ENCODE results near the gene CALML6. TPM values are rescaled to one million over a fixed set of nuclear protein-coding genes. Genes with fewer than 3 reads are reported as not detected.
A peak's percentile ranks its signal among the peaks of the same experiment; 100 is the strongest.

Gene CALML6
- total RNA-seq, 1 donor from 2014 or later = 108 TPM

GRCh38 chr1:1892079-1892762 is 22.8 kb upstream of the CALML6 start:
- no peak for DNase-seq

GRCh38 chr1:1892763-1893120 is 22.3 kb upstream of the CALML6 start:
- DNase-seq = no peak

DNA sequence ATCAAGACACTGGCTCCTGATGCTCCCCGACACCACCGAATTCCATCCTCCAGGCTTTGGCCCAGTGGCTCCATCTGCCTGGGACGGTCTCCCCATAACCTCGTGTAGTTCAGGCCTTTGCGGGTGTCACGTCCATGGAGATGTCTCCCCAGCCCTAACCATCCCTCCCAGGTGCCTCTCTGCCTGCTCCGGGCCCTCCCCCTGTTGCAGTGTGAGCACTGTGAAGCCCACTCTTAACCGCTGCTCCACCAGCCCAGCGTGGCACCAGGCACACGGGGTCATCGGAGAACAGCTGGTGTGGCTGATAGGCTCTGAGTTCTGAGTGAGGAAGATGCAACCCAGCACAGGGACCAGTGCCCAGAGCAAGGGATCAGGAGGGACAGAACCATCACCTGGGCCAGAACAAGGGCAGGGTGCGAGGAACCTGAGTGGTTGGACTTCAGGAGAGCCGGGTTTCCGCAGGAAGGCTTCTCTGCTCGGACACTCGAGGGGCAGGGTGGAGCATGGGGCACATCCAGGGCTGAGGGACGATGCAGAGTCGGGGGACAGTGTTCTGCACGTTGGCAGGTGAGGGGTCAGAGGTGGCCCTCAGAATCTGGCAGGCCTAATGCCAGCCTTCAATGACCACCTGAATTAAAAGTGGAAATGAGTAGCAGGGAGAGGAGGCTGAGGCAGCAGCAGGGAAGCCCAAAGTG is 21.6 kb upstream of the CALML6 start:
- DNase-seq = no peak

- DNase-seq = no peak
Observed at GRCh38 chr1:1893997-1894353, 21.1 kb upstream of the CALML6 start.

DNA sequence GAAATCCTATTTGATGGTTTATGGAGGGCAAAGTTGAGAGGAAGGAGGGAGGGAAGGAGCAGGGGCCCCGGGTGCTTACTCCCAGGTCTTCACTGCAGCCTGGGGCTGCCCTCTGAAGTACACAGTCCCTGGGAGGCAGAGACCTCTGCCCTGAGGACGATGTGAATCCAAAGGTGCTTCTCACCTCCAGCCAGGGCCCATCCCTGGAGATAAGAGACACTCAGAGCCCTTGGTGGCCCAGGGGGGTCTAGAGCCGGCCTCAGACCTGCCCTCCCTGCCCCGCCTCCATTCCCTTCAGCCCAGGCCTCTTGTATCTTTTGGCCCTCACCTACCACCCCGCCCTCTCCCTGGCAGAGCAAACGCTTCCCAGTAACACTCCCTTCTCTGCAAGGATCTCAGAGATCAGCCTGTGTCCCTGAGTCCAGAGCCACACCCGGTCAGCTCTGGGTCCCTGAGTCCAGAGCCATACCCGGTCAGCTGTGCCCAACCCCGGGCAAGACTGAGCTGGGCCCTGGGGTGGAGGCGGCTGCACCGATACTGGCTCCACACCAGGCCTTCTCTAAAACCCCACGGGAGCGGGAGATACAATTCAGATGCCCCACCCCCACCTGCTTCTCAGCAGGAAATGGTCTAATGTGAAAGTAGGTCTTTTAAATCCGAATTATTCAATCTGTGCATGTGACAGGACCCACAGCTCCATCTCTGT is 20.6 kb upstream of the CALML6 start:
- DNase-seq = no peak

DNA sequence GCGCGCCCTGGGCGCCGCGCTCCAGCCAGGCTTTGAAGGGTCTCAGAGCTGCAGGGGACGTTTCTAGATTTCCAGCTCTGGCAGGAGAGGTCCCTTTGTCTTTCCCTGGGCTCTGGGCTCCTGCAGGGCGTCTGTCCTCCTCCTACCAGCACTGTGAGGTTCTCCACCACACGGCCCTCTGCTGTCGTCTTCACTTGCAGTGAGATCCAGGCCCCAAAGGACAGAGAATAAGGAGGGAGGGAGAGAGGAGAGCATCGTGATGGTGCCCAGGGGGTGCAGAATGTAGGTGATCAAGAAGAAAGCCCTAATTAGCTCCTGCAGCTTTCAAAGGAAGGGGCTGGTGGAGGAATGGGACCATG is 20.0 kb upstream of the CALML6 start:
- no peak for DNase-seq

GRCh38 chr1:1895456-1896336 is 19.4 kb upstream of the CALML6 start:
- no peak for DNase-seq

DNA sequence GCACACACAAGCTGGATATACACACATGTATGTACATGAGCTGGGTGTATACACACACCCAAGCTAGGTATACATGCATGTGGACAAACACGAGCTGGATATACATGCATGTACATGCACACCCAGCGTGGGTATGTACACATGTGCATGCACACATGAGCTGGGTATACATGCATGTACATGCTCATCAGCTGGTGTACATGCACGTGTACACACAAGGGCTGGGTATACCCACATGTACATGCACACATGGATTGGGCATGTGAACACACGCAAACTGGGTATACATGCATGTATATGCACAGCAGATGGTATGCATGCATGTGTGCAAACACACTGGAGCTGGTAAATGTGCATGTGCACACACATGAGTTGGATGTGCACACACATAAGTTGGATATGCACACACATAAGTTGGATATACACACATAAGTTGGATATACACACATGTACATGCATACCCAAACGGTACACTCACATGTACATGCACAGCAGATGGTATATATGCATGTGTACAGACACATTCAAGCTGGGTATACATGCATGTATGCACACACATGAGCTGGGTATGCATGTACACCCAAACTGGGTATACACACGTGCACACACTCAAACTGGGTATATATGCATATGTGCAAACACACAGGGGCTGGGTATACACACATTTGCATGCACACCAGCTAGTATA is 16.7 kb upstream of the CALML6 start:
- no peak for DNase-seq

- no peak for DNase-seq
Observed at GRCh38 chr1:1899266-1899966, 15.6 kb upstream of the CALML6 start.

DNA sequence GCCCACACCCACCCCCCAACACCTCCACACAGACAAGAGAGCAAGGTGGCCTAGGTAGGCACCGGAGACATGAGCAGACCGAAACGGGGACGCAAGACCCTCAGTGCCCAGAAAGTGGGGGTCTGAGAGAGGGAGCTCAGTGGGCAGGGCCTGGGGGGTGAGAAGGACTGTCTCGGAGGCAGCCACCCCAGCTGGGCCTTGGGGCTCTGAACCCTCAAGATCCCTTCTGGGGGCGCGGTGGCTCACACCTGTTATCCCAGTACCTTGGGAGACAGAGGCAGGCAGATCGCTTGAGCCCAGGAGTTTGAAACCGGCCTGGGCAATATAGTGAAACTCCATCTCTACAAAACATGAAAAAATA is 15.1 kb upstream of the CALML6 start:
- no peak for DNase-seq

GRCh38 chr1:1900883-1901640 is 14.0 kb upstream of the CALML6 start:
- DNase-seq = no peak

DNA sequence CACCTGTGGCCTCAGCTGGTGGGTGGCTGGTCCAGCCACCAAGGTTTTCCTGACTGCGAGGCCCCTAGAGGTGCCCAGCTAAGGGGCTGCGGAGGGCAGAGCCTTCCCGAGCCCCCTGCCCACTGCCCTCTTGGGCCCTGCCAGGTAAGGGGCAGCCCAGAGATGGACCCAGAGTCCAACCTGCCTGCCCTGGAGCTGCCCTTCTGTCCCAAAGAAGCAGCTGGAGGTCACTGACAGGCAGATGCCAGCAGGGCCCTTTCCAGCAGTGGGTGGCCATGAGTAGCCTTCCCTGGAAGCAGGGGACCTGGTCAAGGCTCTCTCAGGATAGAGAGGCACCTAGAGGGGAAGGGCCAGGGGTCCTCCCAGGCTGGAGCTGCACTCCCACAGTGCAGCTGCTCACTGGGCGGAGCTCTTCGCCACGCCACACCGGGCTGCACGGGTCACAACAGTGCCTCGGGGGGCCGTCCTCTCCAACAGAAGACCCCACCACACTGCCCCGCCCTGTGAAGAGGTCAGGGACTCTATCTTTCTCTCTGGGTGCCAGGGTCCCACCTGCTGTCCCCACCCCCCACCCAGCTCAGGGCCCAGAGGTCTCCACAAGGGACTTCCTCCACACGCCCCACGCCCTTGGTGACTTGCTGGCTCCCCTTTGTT is 13.3 kb upstream of the CALML6 start:
- DNase-seq = no peak

GRCh38 chr1:1903224-1903623 is 11.8 kb upstream of the CALML6 start:
- no peak for DNase-seq

DNA sequence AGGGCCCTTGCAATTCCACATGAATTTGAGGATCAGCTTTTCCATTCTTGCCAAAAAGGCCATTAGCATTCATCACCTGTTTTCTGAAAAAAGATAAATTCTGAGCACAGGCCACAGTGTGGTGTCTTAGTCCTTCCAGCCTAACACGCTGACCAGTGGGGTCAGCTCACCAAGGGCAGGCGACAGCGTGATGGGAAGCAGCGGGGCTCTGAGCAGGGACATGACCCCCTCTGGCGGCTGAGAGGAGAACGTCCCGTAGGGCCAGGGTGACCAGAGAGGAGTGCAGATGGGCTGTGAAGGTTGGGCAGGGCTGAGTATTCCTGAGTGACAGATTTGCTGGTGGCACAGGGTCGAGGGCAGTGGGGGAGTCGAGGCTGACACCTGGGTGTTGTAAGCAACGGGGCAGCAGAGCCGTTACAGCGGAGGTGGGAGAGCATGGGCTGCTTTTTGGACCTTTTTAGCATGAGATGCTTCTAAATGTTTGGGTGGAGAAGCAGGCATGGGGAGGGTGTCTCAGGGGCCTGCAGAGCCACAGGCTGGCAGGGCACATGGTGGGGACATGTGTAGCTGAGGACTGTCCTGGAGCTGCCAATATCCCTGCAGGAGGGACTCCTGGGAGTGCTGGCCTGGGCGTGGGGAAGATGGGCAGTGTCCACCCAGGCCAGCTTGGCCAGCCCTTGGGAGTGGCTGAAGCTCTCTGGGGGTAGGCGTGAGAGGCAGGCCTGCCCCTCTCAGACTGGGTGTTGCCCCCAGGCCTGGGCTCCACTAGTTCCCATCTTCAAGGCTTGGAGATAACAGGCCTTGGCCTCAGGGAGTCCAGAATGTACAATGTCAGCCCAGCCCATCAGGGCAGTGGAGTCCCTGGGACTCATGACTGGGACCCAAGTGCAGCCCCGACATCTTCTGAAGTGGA is 8.6 kb upstream of the CALML6 start:
- peak; percentile 88 for DNase-seq

DNA sequence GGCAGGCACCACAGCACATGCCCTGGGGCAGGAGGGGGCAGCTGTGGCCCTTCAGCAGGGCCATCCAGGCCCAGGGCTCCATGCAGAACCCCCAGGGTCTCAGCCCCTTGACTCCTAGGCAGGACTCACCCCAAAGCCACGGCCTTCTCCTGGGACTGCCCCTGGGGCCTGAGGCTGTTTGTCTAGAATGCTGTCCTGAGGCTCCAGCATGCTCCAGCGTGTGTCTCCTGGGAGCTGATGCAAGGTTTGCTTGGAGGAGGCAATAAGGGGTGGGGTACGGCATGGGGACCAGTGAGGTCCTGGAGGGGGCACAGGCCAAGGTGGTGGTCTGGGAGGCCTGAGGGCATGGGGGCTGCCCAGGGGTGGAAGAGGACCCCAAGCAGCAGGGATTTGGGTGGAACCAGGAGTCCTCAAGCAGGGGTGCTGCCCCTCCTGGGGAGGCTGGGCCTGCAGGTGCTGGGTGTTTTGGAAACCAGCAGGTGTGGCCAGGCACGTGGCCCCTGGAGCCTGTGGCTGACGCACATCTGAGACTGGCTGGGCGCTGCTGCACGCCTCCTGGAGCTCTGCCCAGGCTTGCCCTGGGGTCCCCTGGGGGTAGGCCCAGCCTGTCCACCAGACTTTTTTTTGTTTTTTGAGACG is 7.8 kb upstream of the CALML6 start:
- DNase-seq = no peak

DNA sequence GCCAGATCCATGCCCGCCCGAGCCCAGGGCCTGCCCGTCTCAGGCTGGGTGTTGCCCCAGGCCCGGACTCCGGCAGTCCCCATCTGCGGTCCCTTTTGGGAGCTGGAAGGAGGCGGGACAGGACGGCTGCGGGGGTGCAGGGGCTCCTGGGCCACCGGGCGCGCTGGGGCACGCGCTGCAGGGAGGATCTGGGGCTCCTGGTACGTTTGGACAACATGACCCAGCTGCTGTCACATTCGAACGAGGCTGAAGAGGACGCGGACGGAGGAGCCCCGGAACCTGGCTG is 6.6 kb upstream of the CALML6 start:
- no peak for DNase-seq

DNA sequence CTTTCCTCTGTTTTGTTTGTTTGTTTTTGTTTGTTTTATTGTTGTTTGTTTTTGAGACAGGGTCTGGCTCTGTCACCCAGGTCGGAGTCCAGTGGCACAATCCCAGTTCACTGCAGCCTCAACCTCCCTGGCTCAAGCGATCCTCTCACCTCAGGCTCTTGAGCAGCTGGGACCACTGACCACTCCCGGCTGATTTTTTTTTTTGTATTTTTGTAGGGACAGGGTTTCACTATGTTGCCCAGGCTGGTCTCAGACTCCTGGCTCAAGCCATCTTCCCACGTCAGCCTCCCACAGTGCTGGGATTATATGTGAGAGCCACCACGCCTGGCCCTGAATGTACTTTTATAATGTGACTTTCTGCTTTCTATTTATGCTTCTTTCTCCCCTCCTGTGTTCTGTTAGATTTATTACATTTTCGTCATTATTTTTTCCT is 5.0 kb upstream of the CALML6 start:
- no peak for DNase-seq

DNA sequence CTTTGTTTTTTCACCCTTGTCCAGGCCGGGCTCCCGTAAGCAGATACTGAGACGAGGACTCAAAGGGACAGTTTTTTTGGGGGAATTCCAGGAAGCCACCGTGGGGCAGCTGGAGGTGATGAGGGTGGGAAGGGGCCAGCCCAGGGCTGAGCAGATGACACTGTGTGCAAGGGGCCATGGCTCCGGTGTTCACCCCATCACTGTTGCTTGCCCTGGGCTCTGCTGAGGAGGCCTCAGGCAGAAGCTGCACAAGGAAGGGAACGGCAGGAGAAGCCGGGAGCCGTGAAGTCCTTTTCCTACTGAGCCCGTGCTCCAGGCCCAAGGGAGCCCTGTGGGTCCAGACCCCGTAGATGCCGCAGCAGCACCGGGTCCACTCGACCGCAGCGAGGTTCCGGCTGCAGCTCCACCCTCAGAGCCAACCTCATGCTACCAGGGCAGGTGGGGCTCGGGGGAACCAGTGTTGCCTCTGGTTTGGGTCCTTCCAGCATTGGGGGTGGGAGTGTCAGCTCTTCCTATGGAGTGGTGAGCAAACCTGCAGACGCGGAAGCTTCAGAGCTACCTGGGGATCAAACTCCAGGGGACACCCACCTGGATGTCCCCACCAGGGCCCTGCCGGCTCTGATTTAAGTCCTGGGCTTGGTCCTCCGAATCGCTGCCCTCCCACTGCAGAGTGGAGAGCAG is 4.3 kb upstream of the CALML6 start:
- no peak for DNase-seq

All from tongue (tissue), 2 donors.